Measurements from ENCODE around the gene EDC3. TPM values are rescaled to one million over a fixed set of nuclear protein-coding genes. Genes with fewer than 3 reads are reported as not detected.

The EDC3 gene
- total RNA-seq, 1 experiment from 2014 or later = 45.1 TPM

DNA sequence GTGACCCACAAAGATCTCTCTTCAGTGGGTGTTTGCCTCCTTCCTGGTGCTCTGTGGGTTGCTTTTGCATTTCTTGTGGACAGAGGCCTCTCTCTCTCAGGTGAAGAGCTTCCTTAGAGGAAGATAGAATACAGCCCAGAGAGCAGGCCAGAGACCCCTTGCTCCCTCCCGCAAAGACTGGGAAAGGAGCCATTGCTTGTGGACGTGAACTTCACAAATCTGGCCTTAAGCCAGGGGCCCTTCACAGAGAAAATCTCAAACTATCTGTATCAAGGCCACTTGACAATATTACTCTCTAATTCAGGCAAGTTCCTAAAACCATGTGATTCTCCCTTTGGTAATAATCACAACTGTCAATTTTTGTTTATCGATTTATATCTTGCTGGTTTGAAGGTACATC lies 110.6 kb downstream of the EDC3 start:
- no peak for TF ChIP-seq POLR2A (IDR thresholded peaks at IDR 0.05; ENCODE audit: borderline replicate concordance, extremely low read depth, insufficient read depth, insufficient read length)
- no peak for TF ChIP-seq EZH2 (IDR thresholded peaks at IDR 0.05)
- no peak for TF ChIP-seq SP1 (IDR thresholded peaks at IDR 0.05; ENCODE audit: low read depth)
- no peak for TF ChIP-seq CEBPB (IDR thresholded peaks at IDR 0.05; ENCODE audit: low read depth)
- TF ChIP-seq SIN3A (IDR thresholded peaks at IDR 0.05; ENCODE audit: low read depth) = no peak
- no peak for TF ChIP-seq ELF1 (IDR thresholded peaks at IDR 0.05; ENCODE audit: borderline replicate concordance, low read depth)
- TF ChIP-seq, protein P1, sequence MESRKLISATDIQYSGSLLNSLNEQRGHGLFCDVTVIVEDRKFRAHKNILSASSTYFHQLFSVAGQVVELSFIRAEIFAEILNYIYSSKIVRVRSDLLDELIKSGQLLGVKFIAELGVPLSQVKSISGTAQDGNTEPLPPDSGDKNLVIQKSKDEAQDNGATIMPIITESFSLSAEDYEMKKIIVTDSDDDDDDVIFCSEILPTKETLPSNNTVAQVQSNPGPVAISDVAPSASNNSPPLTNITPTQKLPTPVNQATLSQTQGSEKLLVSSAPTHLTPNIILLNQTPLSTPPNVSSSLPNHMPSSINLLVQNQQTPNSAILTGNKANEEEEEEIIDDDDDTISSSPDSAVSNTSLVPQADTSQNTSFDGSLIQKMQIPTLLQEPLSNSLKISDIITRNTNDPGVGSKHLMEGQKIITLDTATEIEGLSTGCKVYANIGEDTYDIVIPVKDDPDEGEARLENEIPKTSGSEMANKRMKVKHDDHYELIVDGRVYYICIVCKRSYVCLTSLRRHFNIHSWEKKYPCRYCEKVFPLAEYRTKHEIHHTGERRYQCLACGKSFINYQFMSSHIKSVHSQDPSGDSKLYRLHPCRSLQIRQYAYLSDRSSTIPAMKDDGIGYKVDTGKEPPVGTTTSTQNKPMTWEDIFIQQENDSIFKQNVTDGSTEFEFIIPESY (IDR thresholded peaks at IDR 0.05; ENCODE audit: extremely low read depth, insufficient replicate concordance, low read length) = no peak
- TF ChIP-seq, protein P2, sequence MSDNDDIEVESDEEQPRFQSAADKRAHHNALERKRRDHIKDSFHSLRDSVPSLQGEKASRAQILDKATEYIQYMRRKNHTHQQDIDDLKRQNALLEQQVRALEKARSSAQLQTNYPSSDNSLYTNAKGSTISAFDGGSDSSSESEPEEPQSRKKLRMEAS (IDR thresholded peaks at IDR 0.05) = no peak
- no peak for TF ChIP-seq RAD21 (IDR thresholded peaks at IDR 0.05; ENCODE audit: low read depth)
- no peak for TF ChIP-seq CBX3 (IDR thresholded peaks at IDR 0.05; ENCODE audit: low read depth)
- TF ChIP-seq, protein P3, sequence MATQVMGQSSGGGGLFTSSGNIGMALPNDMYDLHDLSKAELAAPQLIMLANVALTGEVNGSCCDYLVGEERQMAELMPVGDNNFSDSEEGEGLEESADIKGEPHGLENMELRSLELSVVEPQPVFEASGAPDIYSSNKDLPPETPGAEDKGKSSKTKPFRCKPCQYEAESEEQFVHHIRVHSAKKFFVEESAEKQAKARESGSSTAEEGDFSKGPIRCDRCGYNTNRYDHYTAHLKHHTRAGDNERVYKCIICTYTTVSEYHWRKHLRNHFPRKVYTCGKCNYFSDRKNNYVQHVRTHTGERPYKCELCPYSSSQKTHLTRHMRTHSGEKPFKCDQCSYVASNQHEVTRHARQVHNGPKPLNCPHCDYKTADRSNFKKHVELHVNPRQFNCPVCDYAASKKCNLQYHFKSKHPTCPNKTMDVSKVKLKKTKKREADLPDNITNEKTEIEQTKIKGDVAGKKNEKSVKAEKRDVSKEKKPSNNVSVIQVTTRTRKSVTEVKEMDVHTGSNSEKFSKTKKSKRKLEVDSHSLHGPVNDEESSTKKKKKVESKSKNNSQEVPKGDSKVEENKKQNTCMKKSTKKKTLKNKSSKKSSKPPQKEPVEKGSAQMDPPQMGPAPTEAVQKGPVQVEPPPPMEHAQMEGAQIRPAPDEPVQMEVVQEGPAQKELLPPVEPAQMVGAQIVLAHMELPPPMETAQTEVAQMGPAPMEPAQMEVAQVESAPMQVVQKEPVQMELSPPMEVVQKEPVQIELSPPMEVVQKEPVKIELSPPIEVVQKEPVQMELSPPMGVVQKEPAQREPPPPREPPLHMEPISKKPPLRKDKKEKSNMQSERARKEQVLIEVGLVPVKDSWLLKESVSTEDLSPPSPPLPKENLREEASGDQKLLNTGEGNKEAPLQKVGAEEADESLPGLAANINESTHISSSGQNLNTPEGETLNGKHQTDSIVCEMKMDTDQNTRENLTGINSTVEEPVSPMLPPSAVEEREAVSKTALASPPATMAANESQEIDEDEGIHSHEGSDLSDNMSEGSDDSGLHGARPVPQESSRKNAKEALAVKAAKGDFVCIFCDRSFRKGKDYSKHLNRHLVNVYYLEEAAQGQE (IDR thresholded peaks at IDR 0.05; ENCODE audit: low read depth) = no peak
- TF ChIP-seq ZFX (IDR thresholded peaks at IDR 0.05) = no peak
- TF ChIP-seq, protein P4, sequence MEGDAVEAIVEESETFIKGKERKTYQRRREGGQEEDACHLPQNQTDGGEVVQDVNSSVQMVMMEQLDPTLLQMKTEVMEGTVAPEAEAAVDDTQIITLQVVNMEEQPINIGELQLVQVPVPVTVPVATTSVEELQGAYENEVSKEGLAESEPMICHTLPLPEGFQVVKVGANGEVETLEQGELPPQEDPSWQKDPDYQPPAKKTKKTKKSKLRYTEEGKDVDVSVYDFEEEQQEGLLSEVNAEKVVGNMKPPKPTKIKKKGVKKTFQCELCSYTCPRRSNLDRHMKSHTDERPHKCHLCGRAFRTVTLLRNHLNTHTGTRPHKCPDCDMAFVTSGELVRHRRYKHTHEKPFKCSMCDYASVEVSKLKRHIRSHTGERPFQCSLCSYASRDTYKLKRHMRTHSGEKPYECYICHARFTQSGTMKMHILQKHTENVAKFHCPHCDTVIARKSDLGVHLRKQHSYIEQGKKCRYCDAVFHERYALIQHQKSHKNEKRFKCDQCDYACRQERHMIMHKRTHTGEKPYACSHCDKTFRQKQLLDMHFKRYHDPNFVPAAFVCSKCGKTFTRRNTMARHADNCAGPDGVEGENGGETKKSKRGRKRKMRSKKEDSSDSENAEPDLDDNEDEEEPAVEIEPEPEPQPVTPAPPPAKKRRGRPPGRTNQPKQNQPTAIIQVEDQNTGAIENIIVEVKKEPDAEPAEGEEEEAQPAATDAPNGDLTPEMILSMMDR (IDR thresholded peaks at IDR 0.05 in 2 of 3, conservative IDR thresholded peaks at IDR 0.05 in 1 of 3; ENCODE audit: borderline replicate concordance in 1 of 3, insufficient read depth in 1 of 3, low read depth in 2 of 3, low read length in 2 of 3) = no peak
- H3K4me3 ChIP-seq (replicated peaks in 1 of 2; ENCODE audit: low read depth in 1 of 2, low read length in 2 of 2) = no peak overlapping the region
- no TSS peak for BruUV-seq (replicated peaks)
- no peak overlapping the region for H3K27ac ChIP-seq (ENCODE audit: low read depth, low read length)
- ChIA-PET RAD21 (ENCODE audit: low non-redundant PET in 1 of 2, low total read pairs in 2 of 2, uncharacterized antibody in 2 of 2, unreplicated experiment in 2 of 2) (no interaction called here), POLR2A (no interaction called here), CTCF (no interaction called here)
- no peaks in the 10 kb centered on the region for H4K20me1 ChIP-seq (ENCODE audit: insufficient read depth)
- H3K79me2 ChIP-seq (ENCODE audit: insufficient read depth, low read length) = no peaks in the 10 kb centered on the region
- H3K27me3 ChIP-seq (ENCODE audit: insufficient read depth, low read length) = no peaks in the 10 kb centered on the region
- peaks cover 14 to 18% of the 10 kb centered on the region in 2 experiments for H3K4me1 ChIP-seq (ENCODE audit: control insufficient read depth in 1 of 2, insufficient read depth in 2 of 2, low read length in 2 of 2)
- no peak overlapping the region for H2AFZ ChIP-seq (ENCODE audit: low read depth, low read length, poor library complexity, severe bottlenecking)
- no peak overlapping the region for H3K9ac ChIP-seq (ENCODE audit: low read length)
- ATAC-seq (no peak), DNase-seq (ENCODE audit: low read depth, low spot score) (no peak)
- no peaks in the 10 kb centered on the region for H3K9me2 ChIP-seq (ENCODE audit: insufficient read depth)
- H3K4me2 ChIP-seq (ENCODE audit: low read length) = no peak overlapping the region
- no peaks in the 10 kb centered on the region for H3K9me3 ChIP-seq (ENCODE audit: control insufficient read depth in 1 of 2, insufficient read depth in 1 of 2, low read depth in 1 of 2, low read length in 2 of 2)
- peaks cover 0 to 2% of the 10 kb centered on the region in 2 experiments; a peak in 1 of 4 replicates for H3K36me3 ChIP-seq (ENCODE audit: control insufficient read depth in 1 of 2, insufficient read depth in 2 of 2, low read length in 2 of 2)
- intact Hi-C loops (cut with micrococcal nuclease) = no loop called here
